Activated T-helper 9 cell treated with anti-CD3 and anti-CD28 coated beads, Interleukin-2, amount 50 U/mL, for 16 hours (primary cell): Measurements from ENCODE around the gene SLC9A3.
"Not testable (repeated sequence)": the region's sequence is repeated elsewhere in the genome, so short reads cannot be mapped to it uniquely, and the experiment has no call there.

Experiments used
- DNase-seq: peaks from one replicate; pipeline ENCODE4 v3.0.0-alpha.2; 2020; ENCODE audit warnings: low read depth

Gene SLC9A3

DNA sequence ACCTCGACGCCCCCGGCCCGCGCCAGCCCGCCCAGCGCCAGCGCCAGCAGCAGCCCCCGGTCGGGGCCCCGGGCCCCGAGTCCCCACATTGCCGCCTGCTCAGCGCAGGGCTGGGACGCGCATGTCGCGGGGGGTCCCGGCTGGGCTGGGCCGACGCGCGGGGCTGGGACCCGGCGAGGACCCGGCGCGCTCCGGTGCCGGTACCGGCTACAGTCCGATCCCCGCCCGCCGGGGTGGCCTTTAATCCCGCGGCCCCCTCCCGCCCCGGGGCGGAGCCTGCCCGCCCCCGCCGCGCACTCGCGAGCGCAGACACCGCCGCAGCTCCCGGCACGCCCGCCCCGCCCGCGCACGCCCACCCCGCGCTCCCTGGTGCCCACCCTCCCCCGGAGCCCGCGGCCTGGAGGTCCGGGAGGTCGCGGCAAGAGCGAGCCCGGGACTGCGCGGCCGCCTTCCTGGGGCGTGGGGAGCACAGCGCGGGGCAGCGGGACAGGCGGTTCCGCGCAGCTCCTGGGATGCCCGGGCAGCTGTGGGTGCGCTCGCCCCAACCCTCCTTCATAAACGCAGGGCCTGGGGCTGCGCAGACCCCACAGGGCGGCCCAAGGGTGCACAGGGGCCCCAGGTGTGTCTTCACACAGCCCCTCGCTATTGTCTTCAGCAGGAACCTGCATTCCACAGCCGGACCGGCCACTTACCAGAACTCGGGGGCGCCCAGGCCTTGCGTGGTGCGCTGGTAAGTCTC, at the start of gene SLC9A3:
SLC9A3 (minus strand) TSS at position 216 of the 739 bp plus-strand sequence.
- no peak for DNase-seq

DNA sequence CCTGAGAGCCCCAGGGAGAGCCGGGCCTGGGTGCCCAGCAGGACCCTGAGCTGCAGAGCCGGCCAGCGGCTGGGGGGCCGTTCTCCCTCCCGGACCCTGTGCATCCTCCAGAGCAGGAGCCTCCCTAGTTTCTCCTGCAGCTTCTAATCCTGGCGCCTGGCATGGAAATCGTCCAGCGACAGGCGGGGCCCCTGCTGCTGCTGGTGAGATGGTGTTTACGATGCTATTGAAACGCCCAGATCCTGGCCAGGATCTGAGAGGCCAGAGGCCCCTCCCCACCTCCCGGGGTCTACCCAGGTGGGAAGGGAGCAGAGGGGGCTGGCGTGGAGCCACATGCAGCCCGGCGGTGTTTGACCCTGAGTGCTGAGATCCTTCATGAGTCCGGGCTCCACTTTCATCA, 49.7 kb upstream of the SLC9A3 start:
- DNase-seq, result no peak

DNA sequence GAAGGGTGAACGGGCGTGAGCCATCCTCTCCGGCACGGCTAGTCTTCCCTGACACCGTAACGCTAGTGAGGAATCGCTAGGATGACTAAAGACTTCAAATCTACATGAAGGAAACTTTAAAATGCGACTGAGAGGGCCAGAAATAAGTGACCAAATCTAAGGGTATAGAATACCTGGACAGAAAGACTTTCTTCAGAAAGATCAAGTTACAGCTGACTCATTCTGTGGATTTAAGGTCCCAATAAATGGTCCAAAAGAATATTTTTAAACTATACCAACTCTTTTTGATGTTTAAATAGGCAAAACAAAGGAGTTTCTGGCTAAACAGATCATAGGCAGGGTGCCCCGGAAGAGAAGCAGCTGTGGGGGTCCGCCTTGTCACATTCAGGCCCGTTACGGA, 49.0 kb upstream of the SLC9A3 start:
- DNase-seq, result no peak

DNA sequence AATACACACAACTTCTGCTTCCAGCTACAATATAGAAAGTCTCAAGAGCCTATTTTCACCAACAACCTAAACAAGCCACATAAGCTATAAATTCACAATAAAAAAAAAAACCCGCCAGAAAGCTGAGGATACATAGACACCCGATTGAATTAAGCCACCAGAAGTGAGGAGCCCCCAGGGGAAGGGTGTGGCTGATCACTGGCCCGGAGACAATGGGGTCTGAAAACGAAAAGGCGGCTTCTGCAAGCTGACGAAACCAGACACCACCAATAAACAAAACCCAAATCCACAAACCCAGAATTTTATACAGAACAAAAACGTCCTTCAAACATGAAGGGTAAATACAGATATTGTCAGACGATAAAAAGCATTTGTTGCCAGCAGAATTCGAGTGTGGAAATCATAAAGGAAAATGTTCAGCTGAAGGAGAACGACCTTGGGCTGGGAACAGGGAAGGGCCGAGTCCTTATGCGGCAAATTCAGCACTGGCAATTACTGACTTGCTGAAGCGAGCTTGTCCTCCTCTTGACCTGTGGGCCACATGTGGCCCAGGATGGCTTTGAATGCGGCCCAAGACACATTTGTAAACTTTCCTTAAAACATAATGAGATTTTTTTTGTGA, 48.3 kb upstream of the SLC9A3 start:
- no peak for DNase-seq

DNA sequence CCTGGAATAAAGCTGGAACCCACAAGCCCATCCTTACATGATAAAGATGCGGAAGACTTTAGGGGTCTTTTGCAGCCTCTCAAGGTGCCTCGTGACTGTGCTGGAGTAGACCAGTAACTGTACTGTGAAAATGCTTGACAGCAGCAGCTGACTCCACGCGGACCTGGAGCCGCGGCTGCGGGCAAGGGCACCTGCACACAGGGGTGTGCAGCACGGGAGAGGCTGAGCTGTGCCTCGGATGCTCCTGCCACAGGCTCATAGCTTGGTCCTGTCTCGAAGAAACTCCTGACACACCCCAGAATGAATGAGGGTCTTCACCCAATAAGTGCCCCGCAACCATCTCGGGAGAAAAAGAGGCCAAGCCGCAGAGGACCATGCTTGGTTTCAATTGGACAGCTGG, 47.5 kb upstream of the SLC9A3 start:
- no peak for DNase-seq

DNA sequence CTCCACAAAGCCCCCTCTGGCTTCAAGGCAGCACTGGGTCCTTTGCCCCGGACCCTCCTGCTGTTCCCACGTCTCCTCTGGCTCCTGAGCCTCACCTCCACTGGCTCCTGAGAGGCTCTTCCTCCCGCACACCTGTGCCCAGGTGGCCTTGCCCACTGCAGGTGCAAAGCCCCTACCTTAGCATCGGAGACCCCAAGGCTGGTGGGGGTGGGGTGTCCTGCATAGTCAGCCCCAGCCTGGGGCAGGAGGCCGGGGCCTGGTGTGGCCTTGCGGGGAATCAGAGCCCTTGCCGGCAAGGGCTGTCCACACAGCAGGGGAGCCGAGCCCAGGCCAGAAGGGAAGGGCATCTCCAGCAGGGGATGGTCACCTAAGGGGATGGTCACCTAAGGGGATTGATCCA, 46.6 kb upstream of the SLC9A3 start:
- DNase-seq, result no peak

DNA sequence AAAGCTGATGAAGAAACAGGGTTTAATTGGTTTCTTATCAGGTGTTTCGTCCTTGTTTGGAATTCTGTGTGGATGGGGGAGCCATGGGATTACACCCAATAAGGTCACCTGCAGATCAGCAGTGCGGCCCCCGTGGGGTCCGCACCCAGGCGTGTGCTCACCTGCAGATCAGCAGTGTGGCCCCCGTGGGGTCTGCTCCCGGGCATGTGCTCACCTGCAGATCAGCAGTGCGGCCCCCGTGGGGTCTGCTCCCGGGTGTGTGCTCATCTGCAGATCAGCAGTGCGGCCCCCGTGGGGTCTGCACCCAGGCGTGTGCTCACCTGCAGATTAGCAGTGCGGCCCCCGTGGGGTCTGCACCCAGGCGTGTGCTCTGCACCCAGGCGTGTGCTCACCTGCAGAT, 46.2 kb upstream of the SLC9A3 start:
- DNase-seq, result no peak

DNA sequence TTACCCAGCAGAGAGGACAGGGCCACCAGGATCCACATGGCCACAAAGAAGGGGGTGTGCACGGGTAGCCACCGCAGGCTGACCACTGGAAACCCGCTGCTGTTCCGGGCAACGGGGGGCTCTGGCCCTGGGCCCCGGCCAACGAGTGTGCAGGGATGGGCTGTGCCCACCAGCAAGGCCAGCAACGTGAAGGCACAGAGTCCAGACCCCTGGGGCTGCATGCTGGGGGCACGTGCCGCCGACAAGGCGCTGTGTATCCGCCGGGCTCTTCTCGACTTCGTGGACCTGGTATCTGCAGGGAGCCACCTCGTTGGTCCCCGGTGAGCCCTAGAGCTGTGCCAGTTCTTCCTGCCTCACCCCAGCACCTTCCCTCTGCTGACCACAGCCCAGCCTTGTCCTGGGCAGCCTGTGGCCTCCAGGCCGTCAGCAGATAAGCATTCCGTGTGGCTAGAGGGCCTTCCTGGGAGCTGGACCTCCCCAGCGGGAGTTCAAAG, 45.7 kb upstream of the SLC9A3 start:
- no peak for DNase-seq

DNA sequence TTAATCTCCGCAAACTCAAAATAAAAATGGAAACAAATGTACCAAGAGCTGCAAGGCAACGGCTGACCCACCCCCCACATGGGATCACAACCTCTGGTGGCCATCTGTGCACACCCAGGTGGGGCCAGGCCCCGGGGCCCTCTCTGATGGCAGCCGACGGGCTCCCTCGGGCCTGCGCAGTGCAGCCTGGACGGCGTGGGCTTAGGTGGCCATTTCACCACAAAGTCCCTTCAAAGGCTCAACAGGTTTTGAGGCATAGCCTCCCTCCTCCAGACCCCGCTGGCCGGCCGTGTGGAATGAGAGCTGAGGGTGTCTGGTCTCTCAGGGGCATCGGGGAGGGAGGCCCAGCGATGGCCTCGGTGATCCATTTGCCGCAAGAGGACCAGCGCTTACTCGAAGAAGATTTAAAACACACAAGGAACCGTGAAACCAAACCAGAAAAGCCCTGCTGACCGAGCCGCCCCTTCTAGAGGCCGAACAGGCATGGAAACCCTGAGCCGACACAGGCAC, 45.2 kb upstream of the SLC9A3 start:
- no peak for DNase-seq

DNA sequence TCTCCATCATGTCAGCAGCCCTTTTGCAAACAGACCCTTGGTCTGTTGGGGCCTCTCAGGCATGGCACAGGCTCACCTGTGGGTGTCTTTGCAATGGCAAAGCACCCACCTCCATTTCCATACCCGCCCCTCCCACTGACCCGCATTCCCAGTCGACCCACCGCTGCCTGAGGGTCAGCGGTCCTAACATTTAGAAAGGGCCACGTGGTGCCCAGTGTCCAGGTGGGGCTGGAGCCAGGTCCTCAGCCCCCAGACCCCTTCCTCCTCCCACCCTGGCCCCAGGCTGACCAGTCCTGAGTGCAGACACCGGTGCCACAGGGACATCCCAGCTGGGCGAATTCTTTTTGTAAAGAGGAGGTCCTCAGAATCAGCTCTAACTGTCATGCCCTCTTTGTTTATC, 44.6 kb upstream of the SLC9A3 start:
- DNase-seq, result no peak

DNA sequence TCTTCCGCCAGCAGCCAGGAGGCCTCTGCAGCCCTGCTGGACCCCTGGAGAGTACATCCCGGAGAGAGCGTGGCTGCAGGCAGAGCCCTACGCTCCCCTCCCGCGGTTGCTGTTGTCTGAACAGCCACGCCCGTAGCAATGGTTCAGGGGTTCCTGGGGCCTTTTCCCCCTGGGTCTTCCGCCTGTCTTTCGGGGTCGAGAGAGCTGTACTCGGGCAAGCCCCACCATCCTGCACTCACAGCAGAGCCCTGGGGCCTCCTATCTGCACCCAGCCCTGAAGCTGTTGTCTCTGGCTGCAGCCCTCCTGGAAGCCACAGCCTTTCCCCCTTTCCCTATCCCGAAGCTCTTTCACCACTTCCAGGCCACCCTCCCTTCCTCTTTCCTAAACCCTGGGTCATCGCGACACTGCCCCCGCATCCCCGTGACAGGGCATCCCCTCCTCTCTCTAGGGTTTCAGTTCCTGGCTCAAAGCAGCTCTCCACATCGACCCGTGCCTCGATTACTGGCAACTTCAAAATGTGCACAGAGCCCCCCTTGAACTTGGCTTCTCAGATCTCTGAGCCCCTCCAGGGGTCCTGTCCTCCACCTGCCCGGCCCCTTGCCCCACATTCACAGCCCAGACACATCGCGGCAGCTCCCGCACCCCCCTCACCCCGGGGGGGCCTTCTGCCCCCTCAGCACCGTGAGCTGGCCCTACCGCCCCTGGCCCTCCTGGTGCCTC, 44.0 kb upstream of the SLC9A3 start:
- DNase-seq, result no peak

DNA sequence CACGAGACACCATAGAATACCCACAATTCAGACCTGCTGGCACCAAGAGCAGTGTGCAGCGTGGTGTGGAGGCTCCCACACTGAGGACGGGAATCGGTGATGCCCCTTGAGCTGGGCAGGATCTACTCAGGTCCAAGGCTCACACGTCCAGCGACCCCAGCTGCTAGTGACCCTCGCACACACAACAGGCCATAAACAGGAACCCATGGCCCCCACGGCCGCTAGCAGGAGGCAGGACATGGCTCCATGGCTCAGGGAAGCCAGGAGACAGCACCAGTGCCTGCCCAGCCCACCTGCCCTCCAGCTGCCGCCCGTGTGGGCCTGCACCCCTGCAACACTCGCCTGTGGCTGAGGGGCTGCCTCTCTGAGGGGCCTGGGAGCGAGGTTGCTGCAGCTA, 43.4 kb upstream of the SLC9A3 start:
- DNase-seq, result no peak

DNA sequence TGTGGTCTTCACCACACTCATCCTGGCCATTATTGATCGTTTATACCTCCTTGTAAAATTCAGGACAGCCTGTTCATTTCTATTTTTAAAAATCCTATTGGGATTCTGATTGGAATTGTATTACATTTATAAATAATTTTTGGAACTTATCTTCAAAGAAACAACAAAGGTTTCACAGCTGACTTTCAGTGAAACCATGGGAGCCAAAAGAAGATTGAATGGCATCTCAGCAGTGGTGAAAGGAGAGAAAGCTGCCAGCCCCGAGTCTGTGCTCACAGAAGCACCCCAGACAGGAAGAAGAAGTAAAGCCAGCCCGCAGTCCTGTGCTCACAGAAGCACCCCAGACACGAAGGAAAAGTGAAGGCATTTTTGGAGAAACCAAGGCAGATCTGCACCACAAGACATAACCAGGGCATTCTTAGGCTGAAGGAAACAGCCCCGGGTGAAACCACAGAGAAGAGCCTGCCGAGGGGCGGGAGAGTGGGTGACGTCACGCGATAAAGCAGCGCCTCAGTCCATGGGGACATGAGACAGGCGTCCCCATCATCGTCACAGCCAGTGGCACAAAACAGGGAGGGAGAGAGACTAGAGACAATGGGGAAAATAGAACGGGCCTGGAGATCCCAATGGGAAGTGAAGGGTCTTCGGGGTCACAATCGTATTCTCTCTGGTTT, 42.5 kb upstream of the SLC9A3 start:
- DNase-seq, result no peak

DNA sequence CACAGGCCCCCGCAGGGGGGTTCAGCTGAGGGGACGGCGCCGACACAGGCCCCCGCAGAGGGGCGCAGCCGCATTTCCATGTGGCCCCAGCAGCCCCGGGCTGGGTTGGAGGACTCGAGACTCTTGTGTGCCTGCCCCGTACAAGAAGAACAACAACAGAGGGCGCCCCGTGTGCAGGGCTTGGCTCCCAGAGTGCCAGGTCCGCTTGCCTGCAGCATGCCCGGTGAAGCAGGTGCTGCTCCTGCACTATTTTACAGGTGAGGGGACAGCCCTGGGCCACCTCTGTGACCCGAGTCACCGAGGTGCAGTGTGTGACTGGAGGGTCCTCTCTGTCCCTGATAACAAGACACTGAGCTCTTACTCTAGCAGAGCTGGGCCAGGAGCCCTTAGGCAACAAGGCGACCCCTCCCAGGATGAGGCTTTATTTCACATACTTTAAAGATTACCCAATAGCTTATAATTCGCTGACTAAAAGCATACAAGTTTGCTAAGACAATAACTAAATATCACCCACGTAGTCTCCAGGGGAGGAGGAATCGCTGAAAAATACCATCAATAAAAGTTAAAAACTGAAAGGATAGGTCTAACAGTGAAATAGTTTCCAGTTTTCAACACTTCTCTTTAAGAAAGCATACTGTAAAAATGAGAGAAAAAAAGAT, 41.7 kb upstream of the SLC9A3 start:
- no peak for DNase-seq

DNA sequence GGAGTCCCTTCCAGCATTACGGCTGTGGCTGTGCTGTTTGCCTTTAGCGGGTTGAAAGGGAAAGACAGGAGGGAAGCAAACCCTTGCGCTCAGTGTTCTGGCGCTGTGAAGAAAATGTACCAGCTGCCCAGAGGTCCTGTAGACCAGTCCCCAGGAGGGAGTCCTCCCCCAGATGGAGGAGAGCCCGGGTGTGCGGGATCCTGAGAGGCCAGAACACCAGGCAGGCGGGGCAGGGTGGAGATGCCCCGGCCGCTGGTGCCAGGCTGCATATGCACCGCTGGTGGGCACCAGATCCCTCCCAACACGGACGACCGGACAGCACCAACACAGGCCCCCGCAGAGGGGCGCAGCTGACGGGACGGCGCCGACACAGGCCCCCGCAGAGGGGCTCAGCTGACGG, 37.2 kb upstream of the SLC9A3 start:
- DNase-seq, result no peak

DNA sequence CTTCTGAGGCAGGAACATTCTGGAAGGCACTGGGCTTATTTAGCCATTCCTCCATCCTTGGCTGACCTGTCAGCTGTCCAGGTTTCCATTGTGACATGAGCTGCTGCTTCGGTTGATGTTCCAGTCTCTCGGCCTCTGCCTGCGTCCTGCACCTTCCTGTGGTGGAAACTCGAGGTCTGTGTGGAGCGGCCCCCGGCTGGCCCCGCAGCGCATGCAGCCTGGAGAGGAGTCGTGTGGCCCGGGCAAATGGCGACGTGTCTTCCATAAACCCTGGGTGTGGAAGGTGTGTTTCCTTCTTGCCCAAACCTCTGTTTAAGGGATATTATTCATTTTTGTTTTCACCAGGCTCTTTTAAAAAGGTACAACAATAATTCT, 36.5 kb upstream of the SLC9A3 start:
- DNase-seq, result no peak

DNA sequence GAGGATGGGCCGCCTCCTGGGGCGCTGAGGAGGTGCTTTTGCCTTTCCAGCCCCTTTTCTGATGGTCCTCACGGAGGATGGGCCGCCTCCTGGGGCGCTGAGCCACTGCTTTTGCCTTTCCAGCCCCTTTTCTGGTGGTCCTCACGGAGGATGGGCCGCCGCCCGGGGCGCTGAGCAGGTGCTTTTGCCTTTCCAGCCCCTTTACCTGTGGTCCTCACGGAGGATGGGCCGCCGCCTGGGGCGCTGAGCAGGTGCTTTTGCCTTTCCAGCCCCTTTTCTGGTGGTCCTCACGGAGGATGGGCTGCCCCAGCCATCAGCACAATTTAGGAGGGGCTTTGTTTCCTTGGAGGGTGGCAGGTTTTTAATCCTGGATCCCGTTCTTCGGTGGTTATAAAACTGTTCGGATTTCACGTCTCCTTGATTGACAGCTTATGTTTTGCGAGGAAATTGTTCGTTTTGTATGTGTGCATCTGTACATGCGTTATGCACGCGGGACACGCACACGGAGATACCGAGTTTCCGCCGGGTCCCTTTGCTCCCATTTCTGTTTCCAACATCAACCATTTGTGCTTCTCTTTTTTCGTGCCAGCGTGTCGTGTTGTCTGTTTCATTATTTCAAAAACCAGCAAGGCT, 34.7 kb upstream of the SLC9A3 start:
- no peak for DNase-seq

DNA sequence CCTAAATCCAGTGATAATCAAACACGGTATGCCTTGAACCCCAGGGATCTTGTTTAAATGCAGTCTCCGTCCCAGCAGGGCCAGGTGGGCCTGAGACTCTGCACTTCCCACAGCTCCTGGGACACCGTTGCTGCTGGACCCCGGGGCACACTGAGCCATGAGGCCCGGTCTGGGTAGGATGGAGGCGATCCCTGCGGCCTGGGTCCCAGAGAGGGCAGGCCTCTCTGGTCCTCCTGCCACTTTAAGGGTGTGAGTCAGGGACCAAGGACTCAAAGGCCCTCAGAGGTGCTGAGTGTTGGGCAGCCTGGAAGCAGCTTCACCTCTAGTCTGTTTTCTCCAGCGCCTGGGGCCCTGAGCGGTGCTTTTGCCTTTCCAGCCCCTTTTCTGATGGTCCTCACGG, 34.1 kb upstream of the SLC9A3 start:
- DNase-seq, result no peak

DNA sequence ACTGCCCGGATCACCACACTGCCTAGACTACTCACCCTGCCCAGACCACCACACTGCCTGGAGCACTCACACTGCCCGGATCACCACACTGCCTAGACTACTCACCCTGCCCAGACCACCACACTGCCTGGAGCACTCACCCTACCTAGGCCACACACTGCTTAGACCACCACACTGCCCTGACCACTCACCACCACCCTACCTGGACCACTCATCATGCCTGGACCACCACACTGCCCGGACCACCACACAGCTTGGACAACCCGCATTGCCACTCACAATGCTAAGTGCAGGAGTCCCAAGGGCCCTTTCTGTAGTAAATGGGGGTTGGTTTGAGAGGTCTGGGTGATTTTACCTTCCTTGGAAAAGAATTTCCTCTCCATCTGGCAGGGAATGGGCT, 33.7 kb upstream of the SLC9A3 start:
- DNase-seq, result not testable (repeated sequence)

DNA sequence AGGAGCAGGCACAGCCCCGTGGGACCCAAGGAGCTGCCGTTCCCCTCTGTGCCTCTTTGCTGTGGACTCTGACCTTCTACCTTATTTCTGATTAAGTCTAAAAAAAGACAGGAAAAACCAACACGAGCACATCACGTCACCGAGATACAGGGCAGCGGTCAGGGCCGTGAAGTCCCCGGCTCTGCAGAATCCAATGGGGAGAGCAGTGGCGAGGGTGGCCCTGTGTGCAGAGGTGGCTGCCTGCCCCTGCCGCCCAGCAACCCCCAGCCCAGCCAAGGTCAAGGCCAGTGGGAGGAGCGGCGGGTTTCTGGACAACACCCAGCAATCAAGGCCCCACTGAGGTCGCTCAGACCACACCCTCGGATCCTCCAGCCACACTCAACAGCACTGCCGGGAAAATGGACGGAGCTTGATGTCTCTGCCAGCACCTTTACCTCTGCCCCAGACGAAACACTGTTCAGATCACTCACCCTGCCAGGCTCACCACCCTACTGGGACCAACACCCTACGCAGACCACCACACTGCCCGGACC, 32.7 kb upstream of the SLC9A3 start:
- no peak for DNase-seq

DNA sequence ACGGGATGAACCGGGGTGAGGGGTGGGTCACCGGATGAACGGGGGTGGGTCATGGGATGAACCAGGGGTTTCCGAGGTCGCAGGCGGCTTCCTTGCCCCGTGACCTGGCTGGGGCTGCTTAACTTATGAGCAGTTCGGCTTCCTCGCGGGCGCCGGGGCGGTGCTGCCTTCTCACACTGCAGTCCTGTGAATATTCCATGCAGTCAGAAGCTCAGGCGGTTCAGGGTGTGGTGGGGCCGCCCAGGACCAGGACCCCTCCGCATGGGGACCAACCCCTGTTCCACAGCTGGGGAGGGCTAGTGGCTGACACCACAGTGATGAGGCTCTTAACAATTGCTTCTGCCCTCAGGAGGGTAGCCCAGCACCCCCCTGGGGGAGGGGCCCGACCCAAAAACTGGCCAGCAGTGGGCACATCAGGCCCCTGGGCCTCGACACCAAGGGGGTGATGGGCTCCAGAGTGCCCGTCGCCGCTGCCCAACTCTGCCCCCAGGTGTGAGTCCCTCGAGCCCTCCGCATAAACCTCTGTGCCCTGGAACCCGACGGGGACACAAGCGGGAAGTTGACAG, 30.9 kb upstream of the SLC9A3 start:
- DNase-seq, result no peak
